Peyer's patch (tissue), 4 donors: ENCODE measurements around the gene PRPF38B.

ENCODE experiments used
- CTCF ChIP-seq, 6 experiments: fragments of 450-650 bp in 4 of 6; fragments of 200-600 bp in 2 of 6; sonication (generic) in 1 of 6; IDR thresholded peaks; one replicate each; pipeline ENCODE4 v1.5.1; 2017 to 2019; ENCODE audit warnings: antibody characterized with exemption in 6 of 6, mild to moderate bottlenecking in 3 of 6, moderate library complexity in 1 of 6
- POLR2A ChIP-seq, 2 donors: fragments of 450-650 bp; IDR thresholded peaks; one replicate each; pipeline ENCODE4 v1.5.1; 2017; ENCODE audit warnings: antibody characterized with exemption in 2 of 2, mild to moderate bottlenecking in 2 of 2, moderate library complexity in 2 of 2

GRCh38 chr1:108729481-108729880 lies 37.4 kb downstream of the PRPF38B start:
- TF ChIP-seq CTCF (IDR thresholded peaks at IDR 0.05) (no peak), POLR2A (IDR thresholded peaks at IDR 0.05) (no peak)
